Measurements from ENCODE around the gene LRRC74B. TPM values are rescaled to one million over a fixed set of nuclear protein-coding genes. Genes with fewer than 3 reads are reported as not detected.
"Not testable (repeated sequence)": the region's sequence is repeated elsewhere in the genome, so short reads cannot be mapped to it uniquely, and the experiment has no call there.

LRRC74B gene
- total RNA-seq, 3 donors from 2014 or later = not detected

GRCh38 chr22:21068681-21069276 is 23.0 kb downstream of the LRRC74B start:
- H3K4me3 Mint-ChIP-seq = no peak overlapping the region
- peaks cover 3% of the 10 kb centered on the region for H3K27me3 Mint-ChIP-seq (ENCODE audit: low read depth)
- ATAC-seq = no peak
- no peaks in the 10 kb centered on the region for H3K36me3 Mint-ChIP-seq (ENCODE audit: insufficient read depth)
- no peaks in the 10 kb centered on the region for H3K9me3 Mint-ChIP-seq
- H3K4me1 Mint-ChIP-seq (ENCODE audit: low read depth) = no peaks in the 10 kb centered on the region
- DNase-seq = no peak

- no peaks in the 10 kb centered on the region for H3K36me3 Mint-ChIP-seq (ENCODE audit: insufficient read depth)
- H3K4me3 Mint-ChIP-seq = no peak overlapping the region
- H3K9me3 Mint-ChIP-seq = no peaks in the 10 kb centered on the region
- H3K27me3 Mint-ChIP-seq (ENCODE audit: low read depth) = peaks cover 3% of the 10 kb centered on the region
- H3K4me1 Mint-ChIP-seq (ENCODE audit: low read depth) = no peaks in the 10 kb centered on the region
- ATAC-seq = no peak
- no peak for DNase-seq
Measured at GRCh38 chr22:21069375-21069774, 23.6 kb downstream of the LRRC74B start.

GRCh38 chr22:21070690-21071615 is 25.2 kb downstream of the LRRC74B start:
- Mint-ChIP-seq H3K36me3 (ENCODE audit: insufficient read depth) (no peaks in the 10 kb centered on the region), H3K27me3 (ENCODE audit: low read depth) (no peaks in the 10 kb centered on the region), H3K4me1 (ENCODE audit: low read depth) (no peaks in the 10 kb centered on the region), H3K9me3 (no peaks in the 10 kb centered on the region), H3K4me3 (no peak overlapping the region)
- no peak for DNase-seq
- ATAC-seq = no peak

GRCh38 chr22:21071796-21072195 is 26.1 kb downstream of the LRRC74B start:
- not testable (repeated sequence) for ATAC-seq; DNase-seq; H3K36me3 Mint-ChIP-seq (ENCODE audit: insufficient read depth); H3K27me3 Mint-ChIP-seq (ENCODE audit: low read depth); H3K4me1 Mint-ChIP-seq (ENCODE audit: low read depth); H3K4me3 Mint-ChIP-seq; H3K9me3 Mint-ChIP-seq

- H3K4me1 Mint-ChIP-seq (ENCODE audit: low read depth) = no peaks in the 10 kb centered on the region
- no peaks in the 10 kb centered on the region for H3K36me3 Mint-ChIP-seq (ENCODE audit: insufficient read depth)
- no peaks in the 10 kb centered on the region for H3K27me3 Mint-ChIP-seq (ENCODE audit: low read depth)
- H3K4me3 Mint-ChIP-seq = no peak overlapping the region
- no peak for ATAC-seq
- no peak for DNase-seq
- no peaks in the 10 kb centered on the region for H3K9me3 Mint-ChIP-seq
Measured at GRCh38 chr22:21073023-21073422, 27.3 kb downstream of the LRRC74B start.

- Mint-ChIP-seq H3K9me3 (no peaks in the 10 kb centered on the region), H3K27me3 (ENCODE audit: low read depth) (no peaks in the 10 kb centered on the region), H3K4me3 (no peak overlapping the region), H3K4me1 (ENCODE audit: low read depth) (no peaks in the 10 kb centered on the region), H3K36me3 (ENCODE audit: insufficient read depth) (no peaks in the 10 kb centered on the region)
- DNase-seq = no peak
- ATAC-seq = no peak
Measured at GRCh38 chr22:21073482-21073881, 27.7 kb downstream of the LRRC74B start.

GRCh38 chr22:21074102-21074715 is 28.5 kb downstream of the LRRC74B start:
- no peak for DNase-seq
- Mint-ChIP-seq H3K4me1 (ENCODE audit: low read depth) (no peaks in the 10 kb centered on the region), H3K27me3 (ENCODE audit: low read depth) (peaks cover 3% of the 10 kb centered on the region), H3K9me3 (no peaks in the 10 kb centered on the region), H3K4me3 (no peak overlapping the region), H3K36me3 (ENCODE audit: insufficient read depth) (no peaks in the 10 kb centered on the region)
- no peak for ATAC-seq

GRCh38 chr22:21075516-21076138 is 29.9 kb downstream of the LRRC74B start:
- Mint-ChIP-seq H3K36me3 (ENCODE audit: insufficient read depth) (no peaks in the 10 kb centered on the region), H3K27me3 (ENCODE audit: low read depth) (peaks cover 3% of the 10 kb centered on the region), H3K9me3 (no peaks in the 10 kb centered on the region), H3K4me1 (ENCODE audit: low read depth) (no peaks in the 10 kb centered on the region), H3K4me3 (no peak overlapping the region)
- no peak for DNase-seq
- ATAC-seq = no peak

- H3K9me3 Mint-ChIP-seq = no peaks in the 10 kb centered on the region
- H3K4me1 Mint-ChIP-seq (ENCODE audit: low read depth) = no peaks in the 10 kb centered on the region
- no peaks in the 10 kb centered on the region for H3K36me3 Mint-ChIP-seq (ENCODE audit: insufficient read depth)
- H3K4me3 Mint-ChIP-seq = no peak overlapping the region
- DNase-seq = no peak
- no peak for ATAC-seq
- H3K27me3 Mint-ChIP-seq (ENCODE audit: low read depth) = peaks cover 3% of the 10 kb centered on the region
Measured at GRCh38 chr22:21076912-21077625, 31.3 kb downstream of the LRRC74B start.

GRCh38 chr22:21077884-21078508 is 32.2 kb downstream of the LRRC74B start:
- Mint-ChIP-seq H3K4me1 (ENCODE audit: low read depth) (no peaks in the 10 kb centered on the region), H3K36me3 (ENCODE audit: insufficient read depth) (no peaks in the 10 kb centered on the region), H3K27me3 (ENCODE audit: low read depth) (peaks cover 3% of the 10 kb centered on the region), H3K9me3 (no peaks in the 10 kb centered on the region), H3K4me3 (no peak overlapping the region)
- no peak for DNase-seq
- no peak for ATAC-seq

GRCh38 chr22:21078916-21079315 is 33.2 kb downstream of the LRRC74B start:
- H3K36me3 Mint-ChIP-seq (ENCODE audit: insufficient read depth) = no peaks in the 10 kb centered on the region
- DNase-seq (no peak), ATAC-seq (no peak)
- no peaks in the 10 kb centered on the region for H3K4me1 Mint-ChIP-seq (ENCODE audit: low read depth)
- peaks cover 3% of the 10 kb centered on the region for H3K27me3 Mint-ChIP-seq (ENCODE audit: low read depth)
- H3K4me3 Mint-ChIP-seq = no peak overlapping the region
- no peaks in the 10 kb centered on the region for H3K9me3 Mint-ChIP-seq

GRCh38 chr22:21079493-21079892 is 33.7 kb downstream of the LRRC74B start:
- Mint-ChIP-seq H3K9me3 (no peaks in the 10 kb centered on the region), H3K4me1 (ENCODE audit: low read depth) (no peaks in the 10 kb centered on the region), H3K4me3 (no peak overlapping the region), H3K27me3 (ENCODE audit: low read depth) (peaks cover 3% of the 10 kb centered on the region), H3K36me3 (ENCODE audit: insufficient read depth) (no peaks in the 10 kb centered on the region)
- ATAC-seq (no peak), DNase-seq (no peak)

- H3K4me1 Mint-ChIP-seq (ENCODE audit: low read depth) = no peaks in the 10 kb centered on the region
- H3K4me3 Mint-ChIP-seq = no peak overlapping the region
- H3K27me3 Mint-ChIP-seq (ENCODE audit: low read depth) = peaks cover 4% of the 10 kb centered on the region
- H3K9me3 Mint-ChIP-seq = no peaks in the 10 kb centered on the region
- ATAC-seq (no peak), DNase-seq (no peak)
- no peaks in the 10 kb centered on the region for H3K36me3 Mint-ChIP-seq (ENCODE audit: insufficient read depth)
Measured at GRCh38 chr22:21080435-21081137, 34.8 kb downstream of the LRRC74B start.

Data from activated T-cell treated with anti-CD3 and anti-CD28 coated beads, Interleukin-2, amount 50 U/mL, for 4 hours (primary cell).